Keratinocyte (primary cell): Measurements from ENCODE around the gene CYP4V2.

Experiments used
- CTCF ChIP-seq, 3 experiments: IDR thresholded peaks in 1 of 3; conservative IDR thresholded peaks in 1 of 3; optimal IDR thresholded peaks in 1 of 3; 2 replicates in 2 of 3; 3 replicates in 1 of 3; pipeline versions ENCODE3 to v1.5.1; 2011; ENCODE audit warnings: low read length in 3 of 3, mild to moderate bottlenecking in 3 of 3, moderate library complexity in 2 of 3, control low read depth in 1 of 3, inconsistent platforms in 1 of 3; ENCODE audit not compliant: insufficient read depth in 2 of 3; ENCODE audit errors: extremely low read depth in 1 of 3
- EZH2 ChIP-seq: IDR thresholded peaks from one replicate; pipeline ENCODE4 v1.6.1; 2012; ENCODE audit warnings: inconsistent platforms, mild to moderate bottlenecking, low read length, moderate library complexity

- no peak for TF ChIP-seq CTCF (optimal IDR thresholded peaks at IDR 0.05 in 1 of 3, IDR thresholded peaks at IDR 0.05 in 1 of 3, conservative IDR thresholded peaks at IDR 0.05 in 1 of 3; ENCODE audit: extremely low read depth in 1 of 3, insufficient read depth in 2 of 3, low read length in 3 of 3)
- TF ChIP-seq EZH2, result no peak
Observed at GRCh38 chr4:186158021-186158813, 33.1 kb upstream of the CYP4V2 start.
